ENCODE results near the gene TEDC2. TPM values are rescaled to one million over a fixed set of nuclear protein-coding genes. Genes with fewer than 3 reads are reported as not detected.

TEDC2 gene
- total RNA-seq, 2 experiments from 2014 or later, result 21.6 to 32.9 TPM

GRCh38 chr16:2457267-2457666 lies 2.6 kb upstream of the TEDC2 start:
- H3K4me3 Mint-ChIP-seq, result no peak overlapping the region
- ATAC-seq, result no peak
- H3K27me3 Mint-ChIP-seq (ENCODE audit: low read depth), result no peaks in the 10 kb centered on the region
- no peak overlapping the region for H3K27ac Mint-ChIP-seq
- H3K4me1 Mint-ChIP-seq (ENCODE audit: low read depth), result peaks cover 16% of the 10 kb centered on the region
- POLR2A ChIA-PET, result interaction anchor here (0.6 to 1.7 kb wide), 3 partner anchors 9 to 28 kb away, joined by 3 to 4 read pairs (median 3); partner anchors contain the start of gene CCNF
- H3K36me3 Mint-ChIP-seq (ENCODE audit: low read depth), result peaks cover 59% of the 10 kb centered on the region
- no peaks in the 10 kb centered on the region for H3K9me3 Mint-ChIP-seq (ENCODE audit: insufficient read depth)
- CTCF ChIA-PET, result no interaction called here
- DNase-seq, result no peak

GRCh38 chr16:2457946-2458345 lies 2.0 kb upstream of the TEDC2 start:
- Mint-ChIP-seq H3K4me1 (ENCODE audit: low read depth) (peaks cover 16% of the 10 kb centered on the region), H3K27ac (no peak overlapping the region), H3K4me3 (no peak overlapping the region), H3K36me3 (ENCODE audit: low read depth) (peaks cover 55% of the 10 kb centered on the region), H3K27me3 (ENCODE audit: low read depth) (no peaks in the 10 kb centered on the region), H3K9me3 (ENCODE audit: insufficient read depth) (no peaks in the 10 kb centered on the region)
- DNase-seq (no peak), ATAC-seq (no peak)
- POLR2A ChIA-PET, result interaction anchor here (0.6 to 1.7 kb wide), 3 partner anchors 10 to 28 kb away, joined by 3 to 4 read pairs (median 3); partner anchors contain the start of gene CCNF
- CTCF ChIA-PET, result no interaction called here

GRCh38 chr16:2458887-2459646 lies 842 bp upstream of the TEDC2 start:
- no peak for ATAC-seq
- Mint-ChIP-seq H3K36me3 (ENCODE audit: low read depth) (peaks cover 44% of the 10 kb centered on the region), H3K27me3 (ENCODE audit: low read depth) (no peaks in the 10 kb centered on the region), H3K4me3 (peak overlapping the region; percentile 79), H3K4me1 (ENCODE audit: low read depth) (peaks cover 16% of the 10 kb centered on the region), H3K9me3 (ENCODE audit: insufficient read depth) (no peaks in the 10 kb centered on the region), H3K27ac (peak overlapping the region; percentile 94)
- ChIA-PET CTCF (interaction anchor here (0.8 to 1.5 kb wide), 6 partner anchors 11 to 304 kb away, joined by 3 to 4 read pairs (median 4); partner anchors contain the start of genes CCNF, TBC1D24 and TRAF7), POLR2A (interaction anchor here (0.6 to 3.5 kb wide), 8 partner anchors 12 to 675 kb away, joined by 3 to 14 read pairs (median 4); partner anchors contain the start of genes ATP6V0C, CCNF and NTN3)
- DNase-seq, result no peak

GRCh38 chr16:2460391-2460713 lies 443 bp downstream of the TEDC2 start:
- Mint-ChIP-seq H3K27ac (no peak overlapping the region), H3K4me3 (peak overlapping the region; percentile 79), H3K27me3 (ENCODE audit: low read depth) (no peaks in the 10 kb centered on the region), H3K36me3 (ENCODE audit: low read depth) (peaks cover 38% of the 10 kb centered on the region), H3K4me1 (ENCODE audit: low read depth) (peaks cover 16% of the 10 kb centered on the region), H3K9me3 (ENCODE audit: insufficient read depth) (no peaks in the 10 kb centered on the region)
- ChIA-PET POLR2A (interaction anchor here (0.6 to 3.5 kb wide), 5 partner anchors 10 to 41 kb away, joined by 3 to 14 read pairs (median 4); partner anchors contain the start of genes CCNF, NTN3 and TBC1D24), CTCF (interaction anchor here (0.7 to 1.5 kb wide), 7 partner anchors 10 to 208 kb away, joined by 3 to 4 read pairs (median 4); partner anchors contain the start of genes CCNF and TBC1D24)
- ATAC-seq (no peak), DNase-seq (no peak)

DNA sequence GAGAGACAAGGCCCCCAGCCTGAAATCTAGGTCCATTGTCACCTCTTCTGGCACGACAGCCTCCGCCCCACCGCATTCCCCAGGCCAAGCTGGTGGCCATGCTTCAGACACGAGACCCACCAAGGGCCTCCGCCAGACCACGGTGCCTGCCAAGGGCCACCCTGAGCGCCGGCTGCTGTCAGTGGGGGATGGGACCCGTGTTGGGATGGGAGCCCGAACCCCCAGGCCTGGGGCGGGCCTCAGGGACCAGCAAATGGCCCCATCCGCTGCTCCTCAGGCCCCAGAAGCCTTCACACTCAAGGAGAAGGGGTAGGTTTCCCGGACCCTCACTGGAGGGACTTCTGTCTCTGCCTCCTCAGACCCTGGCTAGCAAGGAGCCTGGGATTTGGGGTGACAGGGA lies 1.0 kb downstream of the TEDC2 start:
- ATAC-seq (no peak), DNase-seq (no peak)
- peaks cover 32% of the 10 kb centered on the region for H3K36me3 Mint-ChIP-seq (ENCODE audit: low read depth)
- POLR2A ChIA-PET, result interaction anchor here (0.6 to 3.5 kb wide), 2 partner anchors 10 to 14 kb away, joined by 3 to 14 read pairs; partner anchors contain the start of genes NTN3 and TBC1D24
- no peaks in the 10 kb centered on the region for H3K27me3 Mint-ChIP-seq (ENCODE audit: low read depth)
- peaks cover 16% of the 10 kb centered on the region for H3K4me1 Mint-ChIP-seq (ENCODE audit: low read depth)
- H3K9me3 Mint-ChIP-seq (ENCODE audit: insufficient read depth), result no peaks in the 10 kb centered on the region
- H3K27ac Mint-ChIP-seq, result no peak overlapping the region
- CTCF ChIA-PET, result interaction anchor here (1.0 to 1.5 kb wide), 4 partner anchors 13 to 40 kb away, joined by 3 to 4 read pairs (median 4); partner anchors contain the start of genes CCNF and TBC1D24
- peak overlapping the region; percentile 62 for H3K4me3 Mint-ChIP-seq

DNA sequence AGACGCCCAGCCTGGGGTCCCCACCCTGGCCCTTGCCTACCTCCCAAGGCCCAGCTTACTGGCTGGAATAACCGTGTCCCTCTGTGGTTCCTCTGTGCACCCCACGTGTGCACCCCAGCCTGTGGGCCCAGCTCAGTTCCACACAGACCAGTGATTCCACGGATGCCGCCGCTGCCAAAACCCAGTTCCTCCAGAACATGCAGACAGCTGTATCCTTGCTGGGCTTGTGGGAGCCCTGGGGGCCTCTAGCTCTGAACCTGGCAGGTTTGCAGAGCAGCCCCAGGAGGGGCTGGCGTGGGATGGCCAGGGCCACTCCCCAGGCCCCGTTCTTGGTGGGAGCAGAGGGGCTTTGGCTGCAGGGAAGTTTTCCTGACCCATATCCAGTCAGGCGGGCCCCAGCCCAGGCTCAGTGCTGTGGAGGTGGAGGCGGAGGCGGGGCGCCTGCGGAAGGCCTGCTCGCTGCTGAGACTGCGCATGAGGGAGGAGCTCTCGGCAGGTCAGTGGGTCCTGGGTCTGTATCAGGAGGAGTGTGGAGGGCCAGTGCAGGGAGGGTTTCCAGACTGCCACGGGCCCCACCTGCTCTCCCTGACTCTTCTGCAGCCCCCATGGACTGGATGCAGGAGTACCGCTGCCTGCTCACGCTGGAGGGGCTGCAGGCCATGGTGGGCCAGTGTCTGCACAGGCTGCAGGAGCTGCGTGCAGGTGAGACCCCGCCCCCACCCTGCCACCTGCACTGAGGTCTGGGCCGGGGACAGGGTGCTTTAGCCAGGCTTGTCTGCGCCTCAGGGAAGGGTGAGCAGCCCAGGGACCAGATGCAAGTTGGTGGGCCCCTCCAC lies 2.3 kb downstream of the TEDC2 start:
- H3K27ac Mint-ChIP-seq, result no peak overlapping the region
- H3K4me1 Mint-ChIP-seq (ENCODE audit: low read depth), result peaks cover 16% of the 10 kb centered on the region
- POLR2A ChIA-PET, result interaction anchor here (3.5 kb wide), 1 partner anchor 8 kb away, joined by 14 read pairs; the partner anchor contains the start of gene NTN3
- H3K4me3 Mint-ChIP-seq, result no peak overlapping the region
- H3K9me3 Mint-ChIP-seq (ENCODE audit: insufficient read depth), result no peaks in the 10 kb centered on the region
- CTCF ChIA-PET, result interaction anchor here (1.4 kb wide), 1 partner anchor 12 kb away, joined by 3 read pairs; the partner anchor contains the start of gene TBC1D24
- H3K27me3 Mint-ChIP-seq (ENCODE audit: low read depth), result peaks cover 5% of the 10 kb centered on the region
- DNase-seq (no peak), ATAC-seq (no peak)
- H3K36me3 Mint-ChIP-seq (ENCODE audit: low read depth), result peaks cover 19% of the 10 kb centered on the region

DNA sequence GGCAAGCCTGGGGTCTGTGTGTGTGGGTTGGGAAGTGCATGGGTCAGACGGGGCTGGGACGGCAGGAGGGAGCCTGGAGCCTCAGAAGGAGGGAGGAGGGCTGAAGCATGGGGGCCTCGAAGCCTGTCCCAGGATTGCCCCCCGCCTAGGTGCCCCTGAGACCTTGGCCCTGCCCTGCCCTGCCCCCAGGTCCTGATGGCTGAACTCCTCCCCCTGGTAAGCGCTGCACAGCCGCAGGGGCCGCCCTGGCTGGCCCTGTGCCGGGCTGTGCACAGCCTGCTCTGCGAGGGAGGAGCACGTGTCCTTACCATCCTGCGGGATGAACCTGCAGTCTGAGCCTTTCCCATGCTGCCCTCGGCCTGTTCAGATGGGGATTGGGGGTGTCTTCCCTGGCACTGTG lies 4.4 kb downstream of the TEDC2 start:
- DNase-seq, result no peak
- POLR2A ChIA-PET, result no interaction called here
- peaks cover 10% of the 10 kb centered on the region for H3K4me1 Mint-ChIP-seq (ENCODE audit: low read depth)
- no peaks in the 10 kb centered on the region for H3K9me3 Mint-ChIP-seq (ENCODE audit: insufficient read depth)
- ATAC-seq, result no peak
- H3K27ac Mint-ChIP-seq, result no peak overlapping the region
- peaks cover 8% of the 10 kb centered on the region for H3K36me3 Mint-ChIP-seq (ENCODE audit: low read depth)
- H3K4me3 Mint-ChIP-seq, result no peak overlapping the region
- CTCF ChIA-PET, result no interaction called here
- peaks cover 15% of the 10 kb centered on the region for H3K27me3 Mint-ChIP-seq (ENCODE audit: low read depth)

DNA sequence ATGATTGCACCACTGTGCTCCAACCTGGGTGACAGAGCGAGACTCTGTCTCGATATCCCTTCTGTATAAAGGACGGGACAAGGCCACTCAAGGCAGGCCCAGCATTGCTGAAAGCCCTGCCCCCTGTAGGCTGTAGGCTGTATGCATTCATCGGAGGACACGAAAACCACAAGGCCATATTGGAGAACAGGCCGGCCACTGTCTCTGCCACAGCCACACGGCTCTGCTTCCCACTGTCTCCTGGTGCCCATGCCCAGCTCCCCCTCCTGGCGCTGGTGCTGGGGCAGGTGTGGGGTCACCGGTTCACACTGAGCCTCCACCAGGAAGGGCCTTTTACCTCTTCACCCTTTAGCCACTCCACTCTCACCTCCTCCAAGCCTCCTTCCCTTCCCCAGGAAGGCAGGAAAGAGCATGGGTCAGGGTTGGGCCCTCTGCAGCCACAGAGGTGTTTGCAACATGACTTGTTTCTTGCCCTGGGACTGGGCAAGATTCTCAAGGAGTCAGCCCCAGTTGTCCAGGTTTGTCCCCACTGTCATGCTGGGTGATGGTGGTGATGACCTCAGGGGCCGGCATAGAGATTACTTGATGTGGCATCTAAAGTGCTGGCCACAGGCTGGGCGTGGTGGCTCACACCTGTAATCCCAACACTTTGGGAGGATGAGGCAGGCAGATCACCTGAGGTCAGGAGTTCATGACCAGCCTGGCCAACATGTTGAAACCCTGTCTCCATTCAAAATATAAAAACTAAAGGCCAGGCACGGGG lies 5.9 kb downstream of the TEDC2 start:
- DNase-seq, result no peak
- ChIA-PET POLR2A (no interaction called here), CTCF (no interaction called here)
- ATAC-seq, result no peak
- peaks cover 7% of the 10 kb centered on the region for H3K4me1 Mint-ChIP-seq (ENCODE audit: low read depth)
- H3K27me3 Mint-ChIP-seq (ENCODE audit: low read depth), result peaks cover 27% of the 10 kb centered on the region
- H3K36me3 Mint-ChIP-seq (ENCODE audit: low read depth), result peaks cover 4% of the 10 kb centered on the region
- no peaks in the 10 kb centered on the region for H3K9me3 Mint-ChIP-seq (ENCODE audit: insufficient read depth)
- no peak overlapping the region for H3K27ac Mint-ChIP-seq
- H3K4me3 Mint-ChIP-seq, result no peak overlapping the region

DNA sequence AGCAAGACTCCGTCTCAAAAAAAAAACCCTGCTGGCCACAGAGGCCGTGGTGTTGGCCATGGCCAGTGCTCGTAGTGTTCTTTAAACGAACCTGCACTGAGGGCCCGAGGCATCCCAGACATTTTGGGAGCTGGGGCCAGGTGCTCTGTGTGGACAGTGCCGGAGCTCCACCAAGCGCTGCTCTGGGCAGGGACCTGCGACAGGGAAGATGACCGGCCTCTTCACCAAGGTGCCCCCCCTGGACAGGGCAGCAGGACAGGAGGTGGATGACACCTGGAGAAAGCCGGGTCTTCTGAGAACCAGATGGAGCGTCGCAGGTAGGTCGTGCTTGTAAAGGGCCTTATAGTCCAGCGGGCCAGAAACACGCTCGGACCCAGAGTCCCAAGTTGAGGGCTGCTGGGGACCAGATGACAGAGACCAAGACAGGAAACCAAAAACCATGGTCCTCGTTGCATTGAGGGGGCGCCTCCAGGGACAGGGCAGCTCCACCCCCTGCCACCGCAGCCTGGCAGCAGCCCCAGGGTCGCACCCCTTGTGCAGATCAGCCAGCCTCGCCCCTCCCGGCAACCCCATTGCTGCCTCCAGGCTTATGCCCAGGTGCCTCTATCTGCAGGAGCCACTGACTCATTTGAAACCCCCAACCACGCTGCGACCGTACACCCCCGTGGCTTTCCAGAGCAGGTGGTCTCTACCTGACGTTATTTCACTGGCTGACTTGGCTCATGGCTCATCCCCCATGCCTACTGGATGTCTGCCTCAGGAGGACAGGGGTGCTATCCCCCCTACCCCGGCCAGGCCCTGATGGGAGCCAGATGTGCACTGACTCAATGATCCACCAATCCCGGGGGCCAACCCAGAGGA lies 7.0 kb downstream of the TEDC2 start:
- Mint-ChIP-seq H3K36me3 (ENCODE audit: low read depth) (peaks cover 4% of the 10 kb centered on the region), H3K27me3 (ENCODE audit: low read depth) (peaks cover 29% of the 10 kb centered on the region), H3K4me1 (ENCODE audit: low read depth) (peaks cover 4% of the 10 kb centered on the region), H3K9me3 (ENCODE audit: insufficient read depth) (no peaks in the 10 kb centered on the region), H3K27ac (no peak overlapping the region), H3K4me3 (no peak overlapping the region)
- DNase-seq (no peak), ATAC-seq (no peak)
- POLR2A ChIA-PET, result no interaction called here
- CTCF ChIA-PET, result no interaction called here

DNA sequence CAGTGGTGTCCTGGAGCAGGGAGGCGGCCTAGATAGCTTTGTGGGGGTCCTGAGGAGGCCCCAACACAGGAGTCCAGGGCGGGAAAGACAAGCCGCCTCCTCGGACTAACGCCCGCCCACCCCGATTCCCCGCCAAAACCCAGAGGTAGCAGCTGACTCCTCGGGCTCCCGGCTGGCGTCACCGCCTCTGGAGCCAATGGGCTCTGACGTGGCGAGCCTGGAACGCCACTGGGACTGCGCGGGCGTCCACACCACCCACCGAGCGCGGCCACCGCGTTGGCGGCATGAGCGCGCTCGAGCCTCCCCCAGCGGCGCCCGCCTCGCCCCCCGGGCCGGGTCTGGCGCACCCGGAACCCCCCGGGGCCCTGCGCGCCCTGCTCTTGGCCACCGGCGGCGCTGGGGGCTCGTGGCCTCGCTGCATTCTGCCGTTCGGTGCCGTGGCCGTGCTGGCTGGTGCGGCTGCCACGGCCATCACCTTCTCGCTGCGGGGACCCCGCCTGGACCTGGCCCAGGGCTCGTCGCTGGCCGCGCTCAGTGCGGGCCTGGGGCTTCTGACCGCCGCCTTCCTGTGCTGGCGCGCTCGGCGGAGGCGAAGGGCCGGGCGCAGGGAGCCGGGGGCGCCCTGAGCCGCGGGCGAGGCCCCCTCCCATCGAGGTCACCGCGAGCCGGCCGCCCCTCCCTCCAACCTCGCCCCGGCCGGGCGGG lies 7.8 kb downstream of the TEDC2 start:
- H3K9me3 Mint-ChIP-seq (ENCODE audit: insufficient read depth), result no peaks in the 10 kb centered on the region
- ATAC-seq (peak; percentile 20), DNase-seq (no peak)
- no peak overlapping the region for H3K27ac Mint-ChIP-seq
- peaks cover 2% of the 10 kb centered on the region for H3K36me3 Mint-ChIP-seq (ENCODE audit: low read depth)
- peaks cover 4% of the 10 kb centered on the region for H3K4me1 Mint-ChIP-seq (ENCODE audit: low read depth)
- H3K27me3 Mint-ChIP-seq (ENCODE audit: low read depth), result peaks cover 31% of the 10 kb centered on the region
- ChIA-PET POLR2A (no interaction called here), CTCF (interaction anchor here (3.3 kb wide), 1 partner anchor 34 kb away, joined by 10 read pairs; no protein-coding TSS in a partner anchor)
- no peak overlapping the region for H3K4me3 Mint-ChIP-seq

All from activated CD8-positive, alpha-beta T cell treated with anti-CD3 and anti-CD28 coated beads, Interleukin-2, amount 10 ng/mL, durations not matched to agents 7 days and 5 days (primary cell).